A549 (cell line): ENCODE results near the gene SETDB1.
"Not testable (repeated sequence)": the region's sequence is repeated elsewhere in the genome, so short reads cannot be mapped to it uniquely, and the experiment has no call there.

Experiments
- CEBPB ChIP-seq, 2 experiments: fragments of >200 bp in 1 of 2; sonication (Bioruptor Twin) in 1 of 2; formaldehyde crosslinking in 1 of 2; IDR thresholded peaks; 2 replicates each; pipeline ENCODE4 v1.6.1; 2012 to 2016
- CHD4 ChIP-seq: fragments of 200-600 bp; sonication (generic); IDR thresholded peaks from 2 replicates; pipeline ENCODE4 v1.6.1; 2016; ENCODE audit warnings: antibody characterized with exemption, mild to moderate bottlenecking, borderline replicate concordance
- EHMT2 ChIP-seq: fragments of 200-600 bp; sonication (generic); IDR thresholded peaks from 2 replicates; pipeline ENCODE4 v1.6.1; 2016; ENCODE audit warnings: antibody characterized with exemption, low read depth, mild to moderate bottlenecking, moderate library complexity
- JUN ChIP-seq, 2 experiments: fragments of >200 bp; sonication (Bioruptor Twin); formaldehyde crosslinking; IDR thresholded peaks; 2 replicates in 1 of 2; 3 replicates in 1 of 2; pipeline ENCODE4 v1.6.1; 2016 to 2017
- KDM5A ChIP-seq: fragments of 200-600 bp; sonication (generic); IDR thresholded peaks from 2 replicates; pipeline ENCODE4 v1.6.1; 2016; ENCODE audit warnings: antibody characterized with exemption, mild to moderate bottlenecking
- NPAS2 ChIP-seq: fragments of 250-450 bp; sonication (Bioruptor Pico); IDR thresholded peaks from 2 replicates; pipeline ENCODE4 v1.8.0; 2022; ENCODE audit warnings: mild to moderate bottlenecking, moderate library complexity, borderline replicate concordance
- POLR2A ChIP-seq: IDR thresholded peaks from 2 replicates; pipeline ENCODE4 v1.6.1; 2012; ENCODE audit warnings: mild to moderate bottlenecking, low read length
- SMC3 ChIP-seq: fragments of >200 bp; sonication (Bioruptor Twin); formaldehyde crosslinking; IDR thresholded peaks from 3 replicates; pipeline ENCODE4 v1.6.1; 2018; ENCODE audit warnings: inconsistent platforms
- ZC3H11A ChIP-seq: fragments of 450-650 bp; IDR thresholded peaks from 2 replicates; pipeline ENCODE4 v1.6.1; 2014; ENCODE audit warnings: antibody characterized with exemption, mild to moderate bottlenecking
- TF ChIP-seq, protein P1 (sequence below): fragments of >200 bp; sonication (Bioruptor Twin); formaldehyde crosslinking; IDR thresholded peaks from 3 replicates; pipeline ENCODE4 v1.5.1; 2016
- TF ChIP-seq, protein P2 (sequence below): fragments of 200-600 bp; sonication (generic); IDR thresholded peaks from 2 replicates; pipeline ENCODE4 v1.6.1; 2016; ENCODE audit warnings: antibody characterized with exemption, mild to moderate bottlenecking, moderate library complexity

DNA sequence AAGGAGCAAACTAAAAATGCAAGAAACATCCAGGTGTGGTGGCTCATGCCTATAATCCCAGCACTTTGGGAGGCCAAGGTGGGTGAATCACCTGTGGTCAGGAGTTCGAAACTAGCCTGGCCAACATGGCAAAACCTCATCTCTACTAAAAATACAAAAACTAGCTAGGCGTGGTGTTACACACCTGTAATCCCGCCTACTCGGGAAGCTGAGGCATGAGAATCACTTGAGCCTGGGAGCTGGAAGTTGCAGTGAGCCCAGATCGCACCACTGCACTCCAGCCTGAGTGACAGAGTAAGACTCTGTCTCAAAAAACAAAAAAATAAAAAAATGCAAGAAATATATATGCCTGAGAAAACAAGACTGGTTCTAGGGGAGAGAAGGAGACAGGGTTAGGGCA is 43.0 kb upstream of the SETDB1 start:
- TF ChIP-seq JUN (IDR thresholded peaks at IDR 0.05); KDM5A; ZC3H11A; CHD4; POLR2A; NPAS2 (CRISPR knock-in tag); EHMT2; SMC3; CEBPB (IDR thresholded peaks at IDR 0.05): not testable (repeated sequence)
- TF ChIP-seq, protein P1, sequence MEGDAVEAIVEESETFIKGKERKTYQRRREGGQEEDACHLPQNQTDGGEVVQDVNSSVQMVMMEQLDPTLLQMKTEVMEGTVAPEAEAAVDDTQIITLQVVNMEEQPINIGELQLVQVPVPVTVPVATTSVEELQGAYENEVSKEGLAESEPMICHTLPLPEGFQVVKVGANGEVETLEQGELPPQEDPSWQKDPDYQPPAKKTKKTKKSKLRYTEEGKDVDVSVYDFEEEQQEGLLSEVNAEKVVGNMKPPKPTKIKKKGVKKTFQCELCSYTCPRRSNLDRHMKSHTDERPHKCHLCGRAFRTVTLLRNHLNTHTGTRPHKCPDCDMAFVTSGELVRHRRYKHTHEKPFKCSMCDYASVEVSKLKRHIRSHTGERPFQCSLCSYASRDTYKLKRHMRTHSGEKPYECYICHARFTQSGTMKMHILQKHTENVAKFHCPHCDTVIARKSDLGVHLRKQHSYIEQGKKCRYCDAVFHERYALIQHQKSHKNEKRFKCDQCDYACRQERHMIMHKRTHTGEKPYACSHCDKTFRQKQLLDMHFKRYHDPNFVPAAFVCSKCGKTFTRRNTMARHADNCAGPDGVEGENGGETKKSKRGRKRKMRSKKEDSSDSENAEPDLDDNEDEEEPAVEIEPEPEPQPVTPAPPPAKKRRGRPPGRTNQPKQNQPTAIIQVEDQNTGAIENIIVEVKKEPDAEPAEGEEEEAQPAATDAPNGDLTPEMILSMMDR: not testable (repeated sequence)
- TF ChIP-seq, protein P2, sequence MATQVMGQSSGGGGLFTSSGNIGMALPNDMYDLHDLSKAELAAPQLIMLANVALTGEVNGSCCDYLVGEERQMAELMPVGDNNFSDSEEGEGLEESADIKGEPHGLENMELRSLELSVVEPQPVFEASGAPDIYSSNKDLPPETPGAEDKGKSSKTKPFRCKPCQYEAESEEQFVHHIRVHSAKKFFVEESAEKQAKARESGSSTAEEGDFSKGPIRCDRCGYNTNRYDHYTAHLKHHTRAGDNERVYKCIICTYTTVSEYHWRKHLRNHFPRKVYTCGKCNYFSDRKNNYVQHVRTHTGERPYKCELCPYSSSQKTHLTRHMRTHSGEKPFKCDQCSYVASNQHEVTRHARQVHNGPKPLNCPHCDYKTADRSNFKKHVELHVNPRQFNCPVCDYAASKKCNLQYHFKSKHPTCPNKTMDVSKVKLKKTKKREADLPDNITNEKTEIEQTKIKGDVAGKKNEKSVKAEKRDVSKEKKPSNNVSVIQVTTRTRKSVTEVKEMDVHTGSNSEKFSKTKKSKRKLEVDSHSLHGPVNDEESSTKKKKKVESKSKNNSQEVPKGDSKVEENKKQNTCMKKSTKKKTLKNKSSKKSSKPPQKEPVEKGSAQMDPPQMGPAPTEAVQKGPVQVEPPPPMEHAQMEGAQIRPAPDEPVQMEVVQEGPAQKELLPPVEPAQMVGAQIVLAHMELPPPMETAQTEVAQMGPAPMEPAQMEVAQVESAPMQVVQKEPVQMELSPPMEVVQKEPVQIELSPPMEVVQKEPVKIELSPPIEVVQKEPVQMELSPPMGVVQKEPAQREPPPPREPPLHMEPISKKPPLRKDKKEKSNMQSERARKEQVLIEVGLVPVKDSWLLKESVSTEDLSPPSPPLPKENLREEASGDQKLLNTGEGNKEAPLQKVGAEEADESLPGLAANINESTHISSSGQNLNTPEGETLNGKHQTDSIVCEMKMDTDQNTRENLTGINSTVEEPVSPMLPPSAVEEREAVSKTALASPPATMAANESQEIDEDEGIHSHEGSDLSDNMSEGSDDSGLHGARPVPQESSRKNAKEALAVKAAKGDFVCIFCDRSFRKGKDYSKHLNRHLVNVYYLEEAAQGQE: not testable (repeated sequence)
